ENCODE measurements around the gene SLC20A1.

Gene SLC20A1

GRCh38 chr2:112683550-112684414 lies 38.0 kb downstream of the SLC20A1 start:
- Histone ChIP-seq H3K4me2 (ENCODE audit: low read length) (no peak overlapping the region), H3K36me3 (ENCODE audit: control insufficient read depth, low read length) (no peaks in the 10 kb centered on the region), H3K27me3 (ENCODE audit: control insufficient read depth, low read length) (peaks cover 8% of the 10 kb centered on the region), H3K9me3 (ENCODE audit: control insufficient read depth, insufficient read depth, low read length) (no peaks in the 10 kb centered on the region), H3K27ac (ENCODE audit: low read depth, low read length) (no peak overlapping the region), H3K9me2 (replicated peaks; ENCODE audit: control insufficient read depth, low read length) (no peaks in the 10 kb centered on the region), H3K4me1 (ENCODE audit: control insufficient read depth, low read length) (peaks cover 6% of the 10 kb centered on the region), H4K20me1 (ENCODE audit: control insufficient read depth, insufficient read depth, low read depth, low read length) (no peaks in the 10 kb centered on the region), H3F3A (ENCODE audit: control insufficient read depth, insufficient read depth) (no peaks in the 10 kb centered on the region), H3K79me2 (ENCODE audit: control insufficient read depth, low read length) (no peaks in the 10 kb centered on the region), H3K4me3 (ENCODE audit: low read length) (no peak overlapping the region)
- TF ChIP-seq CTCF (IDR thresholded peaks at IDR 0.05; ENCODE audit: low read depth, low read length, poor library complexity, severe bottlenecking): no peak
- no peak for TF ChIP-seq EZH2phosphoT487 (IDR thresholded peaks at IDR 0.05; ENCODE audit: borderline replicate concordance, low read length)

- Histone ChIP-seq H3K27ac (ENCODE audit: low read depth, low read length) (no peak overlapping the region), H3K36me3 (ENCODE audit: control insufficient read depth, low read length) (no peaks in the 10 kb centered on the region), H3K4me3 (ENCODE audit: low read length) (no peak overlapping the region), H3K4me2 (ENCODE audit: low read length) (no peak overlapping the region), H3K27me3 (ENCODE audit: control insufficient read depth, low read length) (peaks cover 6% of the 10 kb centered on the region), H3K4me1 (ENCODE audit: control insufficient read depth, low read length) (peaks cover 6% of the 10 kb centered on the region), H4K20me1 (ENCODE audit: control insufficient read depth, insufficient read depth, low read depth, low read length) (no peaks in the 10 kb centered on the region), H3K9me3 (ENCODE audit: control insufficient read depth, insufficient read depth, low read length) (no peaks in the 10 kb centered on the region), H3K9me2 (replicated peaks; ENCODE audit: control insufficient read depth, low read length) (no peaks in the 10 kb centered on the region), H3K79me2 (ENCODE audit: control insufficient read depth, low read length) (no peaks in the 10 kb centered on the region), H3F3A (ENCODE audit: control insufficient read depth, insufficient read depth) (no peaks in the 10 kb centered on the region)
- TF ChIP-seq EZH2phosphoT487 (IDR thresholded peaks at IDR 0.05; ENCODE audit: borderline replicate concordance, low read length) (no peak), CTCF (IDR thresholded peaks at IDR 0.05; ENCODE audit: low read depth, low read length, poor library complexity, severe bottlenecking) (no peak)
These were observed 38.7 kb downstream of the SLC20A1 start for GRCh38 chr2:112684415-112684775.

- Histone ChIP-seq H3K4me2 (ENCODE audit: low read length) (no peak overlapping the region), H3K36me3 (ENCODE audit: control insufficient read depth, low read length) (no peaks in the 10 kb centered on the region)
These were observed 39.6 kb downstream of the SLC20A1 start for GRCh38 chr2:112685271-112685884.

More at GRCh38 chr2:112685271-112685884, 39.6 kb downstream of the SLC20A1 start:
- Histone ChIP-seq H3K4me3 (ENCODE audit: low read length) (no peak overlapping the region), H3K4me1 (ENCODE audit: control insufficient read depth, low read length) (peaks cover 6% of the 10 kb centered on the region), H3K79me2 (ENCODE audit: control insufficient read depth, low read length) (no peaks in the 10 kb centered on the region), H3K27ac (ENCODE audit: low read depth, low read length) (no peak overlapping the region), H3K27me3 (ENCODE audit: control insufficient read depth, low read length) (peaks cover 4% of the 10 kb centered on the region), H3K9me2 (replicated peaks; ENCODE audit: control insufficient read depth, low read length) (no peaks in the 10 kb centered on the region), H3K9me3 (ENCODE audit: control insufficient read depth, insufficient read depth, low read length) (no peaks in the 10 kb centered on the region), H4K20me1 (ENCODE audit: control insufficient read depth, insufficient read depth, low read depth, low read length) (no peaks in the 10 kb centered on the region), H3F3A (ENCODE audit: control insufficient read depth, insufficient read depth) (no peaks in the 10 kb centered on the region)
- TF ChIP-seq CTCF (IDR thresholded peaks at IDR 0.05; ENCODE audit: low read depth, low read length, poor library complexity, severe bottlenecking): peak; percentile 12
- no peak for TF ChIP-seq EZH2phosphoT487 (IDR thresholded peaks at IDR 0.05; ENCODE audit: borderline replicate concordance, low read length)
